22Rv1 (cell line): ENCODE results near the gene HNRNPA3.
"Not testable (repeated sequence)": the region's sequence is repeated elsewhere in the genome, so short reads cannot be mapped to it uniquely, and the experiment has no call there.

Source experiments
- H3K27ac ChIP-seq: fragments of 450-650 bp; 2 replicates; pipeline ENCODE4 v1.5.1; 2017
- ZFX ChIP-seq: fragments of 450-650 bp; IDR thresholded peaks from 2 replicates; pipeline ENCODE4 v1.6.1; 2017; ENCODE audit warnings: antibody characterized with exemption, borderline replicate concordance
- TF ChIP-seq, protein P1 (sequence below): fragments of 450-650 bp; IDR thresholded peaks from 2 replicates; pipeline ENCODE4 v1.5.1; 2017; ENCODE audit warnings: mild to moderate bottlenecking

HNRNPA3 gene

DNA sequence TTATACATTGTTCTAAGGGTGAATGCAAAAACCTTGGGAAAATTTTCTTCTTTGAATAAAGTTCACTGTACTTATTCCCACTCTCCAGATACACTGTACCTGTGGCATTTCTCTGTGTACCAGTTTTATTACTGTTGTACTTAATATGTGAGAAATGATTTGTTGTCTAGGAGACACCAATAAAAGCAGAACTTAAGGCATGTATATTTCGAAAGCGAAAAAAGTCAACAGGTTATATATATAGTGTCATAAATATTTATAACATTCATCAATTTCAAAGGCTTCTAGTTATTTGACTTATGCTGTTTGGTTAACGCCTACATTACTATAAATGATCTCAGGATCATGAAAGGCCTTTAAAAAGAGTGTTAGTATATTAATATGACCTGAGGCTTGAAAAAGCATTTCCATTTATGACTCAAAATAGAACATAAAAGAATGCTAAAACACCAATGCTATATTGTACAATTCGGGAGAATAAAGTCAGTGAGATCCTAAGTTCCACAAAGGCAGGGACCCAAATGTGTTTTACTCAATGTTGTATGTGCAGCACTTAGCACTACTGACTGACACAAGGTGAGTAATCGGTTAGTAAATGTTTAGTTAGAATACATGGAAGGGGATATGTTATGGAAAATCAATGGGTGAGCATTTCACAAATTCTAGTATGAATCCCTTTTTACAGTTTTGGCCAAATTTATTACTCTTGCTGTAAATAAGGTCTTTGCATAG lies 32.2 kb upstream of the HNRNPA3 start:
- TF ChIP-seq, protein P1, sequence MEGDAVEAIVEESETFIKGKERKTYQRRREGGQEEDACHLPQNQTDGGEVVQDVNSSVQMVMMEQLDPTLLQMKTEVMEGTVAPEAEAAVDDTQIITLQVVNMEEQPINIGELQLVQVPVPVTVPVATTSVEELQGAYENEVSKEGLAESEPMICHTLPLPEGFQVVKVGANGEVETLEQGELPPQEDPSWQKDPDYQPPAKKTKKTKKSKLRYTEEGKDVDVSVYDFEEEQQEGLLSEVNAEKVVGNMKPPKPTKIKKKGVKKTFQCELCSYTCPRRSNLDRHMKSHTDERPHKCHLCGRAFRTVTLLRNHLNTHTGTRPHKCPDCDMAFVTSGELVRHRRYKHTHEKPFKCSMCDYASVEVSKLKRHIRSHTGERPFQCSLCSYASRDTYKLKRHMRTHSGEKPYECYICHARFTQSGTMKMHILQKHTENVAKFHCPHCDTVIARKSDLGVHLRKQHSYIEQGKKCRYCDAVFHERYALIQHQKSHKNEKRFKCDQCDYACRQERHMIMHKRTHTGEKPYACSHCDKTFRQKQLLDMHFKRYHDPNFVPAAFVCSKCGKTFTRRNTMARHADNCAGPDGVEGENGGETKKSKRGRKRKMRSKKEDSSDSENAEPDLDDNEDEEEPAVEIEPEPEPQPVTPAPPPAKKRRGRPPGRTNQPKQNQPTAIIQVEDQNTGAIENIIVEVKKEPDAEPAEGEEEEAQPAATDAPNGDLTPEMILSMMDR, result no peak
- TF ChIP-seq ZFX, result no peak
- no peak overlapping the region for H3K27ac ChIP-seq

DNA sequence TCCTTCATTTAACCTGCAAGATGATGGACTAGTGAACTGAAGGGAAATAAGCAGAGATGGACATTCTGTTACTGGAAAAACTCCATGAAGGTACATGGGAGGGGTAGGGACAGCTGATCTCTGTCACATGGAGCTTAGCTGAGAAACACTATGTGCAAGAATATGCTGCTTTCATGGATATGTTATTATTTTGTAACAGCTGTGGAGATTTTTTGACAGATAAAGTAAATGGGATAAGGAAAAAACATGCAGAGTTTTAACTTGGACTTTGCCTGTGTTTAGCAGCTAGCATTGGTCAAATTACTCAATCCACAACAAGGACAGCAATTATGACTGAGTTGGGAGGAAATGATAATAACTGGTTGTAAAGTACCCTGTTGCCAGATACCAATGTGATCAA lies 28.7 kb upstream of the HNRNPA3 start:
- TF ChIP-seq ZFX, result no peak
- TF ChIP-seq, protein P1, result no peak
- no peak overlapping the region for H3K27ac ChIP-seq

DNA sequence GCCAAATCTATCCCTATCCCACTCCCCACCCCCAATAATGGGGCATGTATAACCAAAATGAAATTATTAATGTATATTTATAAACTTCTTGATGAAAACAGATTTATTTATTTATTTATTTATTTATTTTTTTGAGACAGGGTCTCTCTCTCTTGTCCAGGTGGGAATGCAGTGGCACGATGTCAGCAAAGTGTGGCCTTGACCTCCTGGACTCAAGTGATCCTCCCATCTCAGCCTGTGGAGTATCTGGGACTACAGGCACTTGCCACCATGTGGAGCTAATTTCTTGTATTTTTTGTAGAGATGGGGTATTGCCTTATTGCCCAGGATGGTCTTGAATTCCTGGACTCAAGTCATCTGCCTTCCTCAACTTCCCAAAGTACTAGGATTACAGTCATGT lies 28.0 kb upstream of the HNRNPA3 start:
- no peak for TF ChIP-seq ZFX
- TF ChIP-seq, protein P1, result no peak
- no peak overlapping the region for H3K27ac ChIP-seq

DNA sequence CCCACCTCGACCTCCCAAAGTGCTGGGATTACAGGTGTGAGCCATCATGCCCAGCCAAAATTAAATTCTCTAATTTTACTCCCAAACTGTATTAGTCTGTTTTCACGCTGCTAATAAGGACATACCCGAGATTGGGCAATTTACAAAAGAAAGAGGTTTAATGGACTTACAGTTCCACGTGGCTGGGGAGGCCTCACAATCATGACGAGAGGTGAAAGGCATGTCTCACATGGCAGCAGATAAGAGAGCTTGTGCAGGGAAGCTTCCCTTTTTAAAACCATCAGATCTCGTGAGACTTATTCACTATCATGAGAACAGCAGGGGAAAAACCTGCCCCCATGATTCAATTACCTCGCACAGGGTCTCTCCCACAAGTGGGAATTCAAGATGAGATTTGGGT lies 26.6 kb upstream of the HNRNPA3 start:
- not testable (repeated sequence) for H3K27ac ChIP-seq

DNA sequence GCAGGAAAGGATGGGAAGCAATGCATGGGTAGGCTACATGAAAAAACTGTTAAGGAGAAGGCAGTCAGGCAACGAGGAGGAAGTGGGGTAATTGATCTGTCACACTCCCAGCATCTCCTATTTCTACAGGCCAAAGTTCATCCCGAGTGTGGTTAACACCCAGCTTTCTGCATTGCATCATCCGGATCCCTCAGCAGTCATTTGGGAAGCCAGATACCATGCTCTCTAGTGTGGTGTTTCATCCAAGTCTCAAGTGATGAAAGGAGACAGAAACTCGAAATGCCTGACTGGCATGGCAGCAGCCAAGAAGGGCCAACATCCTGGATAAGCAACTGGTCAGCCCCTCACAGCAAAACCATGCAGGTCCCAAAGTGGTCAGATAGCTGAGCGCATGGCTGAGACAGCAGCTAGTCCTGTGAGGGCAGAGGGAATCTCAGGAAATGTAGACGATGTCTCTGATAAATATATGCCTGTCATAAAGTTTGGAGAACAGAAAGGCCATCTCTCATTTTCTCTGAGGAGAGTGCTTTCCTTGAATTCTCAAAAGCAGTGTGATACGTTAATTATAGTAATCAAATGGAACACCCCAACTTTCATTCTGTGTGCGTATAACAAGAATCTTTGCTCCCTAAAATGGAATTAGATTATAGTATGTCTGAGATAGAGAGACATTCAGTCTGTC lies 24.8 kb upstream of the HNRNPA3 start:
- TF ChIP-seq, protein P1, result no peak
- TF ChIP-seq ZFX, result no peak
- H3K27ac ChIP-seq, result no peak overlapping the region

DNA sequence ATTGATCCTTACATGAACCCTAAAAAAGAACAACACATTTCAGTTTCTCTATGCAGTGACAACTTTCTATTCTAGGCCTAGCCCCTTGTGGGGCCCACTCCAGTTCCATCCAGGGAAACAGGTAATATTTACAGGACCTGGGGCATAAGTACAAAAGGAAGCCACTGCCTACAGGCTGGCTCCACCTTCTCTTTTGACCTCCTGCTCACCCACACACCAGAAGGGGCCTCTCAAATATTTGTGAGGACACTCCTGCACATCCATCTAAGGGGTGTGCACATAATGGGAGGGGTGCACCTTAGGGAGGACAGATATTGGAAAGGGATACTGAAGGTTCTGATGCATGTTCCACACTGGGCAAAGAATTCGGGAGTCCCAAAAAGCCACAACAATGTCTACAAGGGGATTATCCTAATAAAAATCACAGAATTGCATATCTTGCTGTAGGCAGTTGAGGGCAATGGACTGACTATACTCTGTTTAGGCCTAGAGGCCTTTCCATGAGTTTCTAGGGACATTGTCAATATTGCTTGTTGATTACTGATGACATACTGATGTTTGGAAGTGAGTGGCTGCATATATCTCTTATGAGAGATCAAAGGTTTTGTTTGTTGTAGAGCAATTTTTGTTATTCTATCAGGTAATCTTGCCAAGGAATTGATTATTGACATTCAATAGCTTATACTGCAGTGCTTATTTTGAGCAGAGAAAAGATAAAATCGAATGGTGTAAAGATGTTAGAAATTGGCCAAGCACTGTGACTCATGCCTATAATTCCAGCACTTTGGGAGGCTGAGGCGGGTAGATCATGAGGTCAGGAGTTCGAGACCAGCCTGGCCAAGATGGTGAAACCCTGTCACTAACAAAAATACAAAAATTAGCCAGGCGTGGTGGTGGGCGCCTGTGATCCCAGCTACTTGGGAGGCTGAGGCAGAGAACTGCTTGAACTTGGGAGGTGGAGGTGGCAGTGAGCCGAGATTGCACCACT lies 23.8 kb upstream of the HNRNPA3 start:
- TF ChIP-seq, protein P1, result no peak
- TF ChIP-seq ZFX, result no peak
- no peak overlapping the region for H3K27ac ChIP-seq

DNA sequence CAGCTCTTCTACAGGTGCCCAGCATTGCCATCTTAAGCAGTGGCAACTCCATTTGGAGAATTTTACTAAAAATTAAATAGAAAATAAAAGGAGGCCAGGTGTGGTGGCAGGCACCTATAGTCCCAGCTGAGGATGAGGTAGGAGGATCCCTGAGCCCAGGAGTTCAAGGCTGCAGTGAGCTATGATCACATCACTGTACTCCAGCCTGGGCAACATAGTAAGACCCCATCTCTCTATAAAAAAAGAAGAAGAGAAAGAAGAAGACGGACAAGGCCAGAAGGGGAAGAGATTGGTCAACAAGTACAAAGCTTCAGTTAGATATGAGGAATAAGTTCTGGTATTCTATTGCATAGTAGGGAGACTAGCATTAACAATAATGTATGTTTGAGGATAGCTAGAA lies 21.7 kb upstream of the HNRNPA3 start:
- TF ChIP-seq, protein P1, result no peak
- TF ChIP-seq ZFX, result no peak
- no peak overlapping the region for H3K27ac ChIP-seq
